Kidney (tissue), 2 donors: ENCODE results near the gene PHF2. TPM values are rescaled to one million over a fixed set of nuclear protein-coding genes. Genes with fewer than 3 reads are reported as not detected.

Experiments used
- microRNA-seq: library from miRNA; unstranded; fragments of <30 nt; microRNA quantifications from one replicate; pipeline ENCODE4 v1.2.0, GENCODE V29; 2020
- polyA plus RNA-seq: library from polyadenylated mRNA; stranded (reverse); fragments of 350-450 nt; fragmentation: Illumina TruSeq; extraction: RNeasy Lipid Tissue Mini Kit (QIAGEN cat#74804); gene quantifications from one replicate; pipeline ENCODE4 v1.2.3, GENCODE V29; 2014; ENCODE audit warnings: low read depth, low replicate concordance; ENCODE audit not compliant: insufficient read depth
- total RNA-seq: library from RNA; stranded (reverse); fragmentation: NEBNext Ultra II Directional; extraction: Animal tissue kit (Norgen Biotek cat#: 25700); gene quantifications from one replicate; pipeline ENCODE4 v1.2.1, GENCODE V29; 2021
- donor health status: DM: yes; HTN: yes; CAD: no.

The PHF2 gene
- total and polyA plus RNA-seq, 2 donors from 2014 or later, result 10.2 to 30.7 TPM

Small RNA genes within 50 kb of the gene (microRNA-seq; reads per million reads assigned to microRNA genes)
- gene MIR548AU, result not detected

Other genes with a start within 250 kb of the PHF2 start
- gene FAM120A, start 124.9 kb upstream of the PHF2 start, total RNA-seq, result 127 TPM
- 43.7 TPM for gene FAM120A, start 124.9 kb upstream of the PHF2 start, polyA plus RNA-seq
- 53.2 TPM for gene FAM120AOS, start 123.0 kb upstream of the PHF2 start, total RNA-seq
- 38.7 TPM for gene FAM120AOS, start 123.0 kb upstream of the PHF2 start, polyA plus RNA-seq